GM18858 (cell line): Measurements from ENCODE around the gene CHI3L2.
"Not testable (repeated sequence)": the region's sequence is repeated elsewhere in the genome, so short reads cannot be mapped to it uniquely, and the experiment has no call there.

Experiments
- ATAC-seq: cut with Tn5 transposase; IDR thresholded peaks from one replicate; pipeline ENCODE4 v1.9.1; 2021; ENCODE audit not compliant: unreplicated experiment

The CHI3L2 gene

DNA sequence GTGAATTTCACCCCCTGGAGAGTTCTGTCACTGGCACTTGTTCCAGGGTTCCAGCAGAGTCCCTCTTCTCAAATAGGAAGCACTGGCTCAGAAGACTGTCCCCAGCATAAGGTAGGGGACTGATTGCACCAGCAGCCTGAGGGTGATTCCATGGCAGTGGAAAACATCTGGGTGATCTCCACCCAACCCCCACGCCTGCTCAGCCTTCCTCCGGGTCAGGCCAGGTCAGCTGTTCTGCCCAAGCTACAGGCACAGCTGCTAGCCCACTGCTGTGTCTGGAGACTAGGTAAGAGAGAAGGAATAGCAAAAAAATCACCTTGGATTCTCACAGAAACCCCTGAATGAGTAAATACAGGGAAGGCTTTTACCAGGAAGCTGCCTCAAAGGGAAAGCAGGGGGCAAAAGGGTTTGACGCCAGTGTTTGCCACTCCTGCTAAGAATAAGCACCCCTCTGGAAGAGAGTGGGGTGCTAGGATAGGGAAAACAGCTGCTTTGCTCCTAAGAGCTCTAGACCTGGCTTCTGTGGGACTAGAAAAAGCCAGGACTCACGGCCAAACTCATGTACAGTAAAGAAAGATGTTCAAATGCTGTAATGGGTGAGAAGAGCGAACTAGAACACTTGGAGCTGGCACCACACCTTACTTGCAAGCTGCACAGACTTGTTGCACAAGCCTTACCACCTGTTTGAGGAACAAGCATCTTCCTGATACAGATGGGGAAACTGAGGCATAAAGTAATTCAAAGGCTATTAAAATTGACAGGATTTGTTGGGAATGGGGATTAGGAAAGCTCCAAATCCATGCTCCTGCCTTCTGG is 26.0 kb upstream of the CHI3L2 start:
- ATAC-seq = no peak

DNA sequence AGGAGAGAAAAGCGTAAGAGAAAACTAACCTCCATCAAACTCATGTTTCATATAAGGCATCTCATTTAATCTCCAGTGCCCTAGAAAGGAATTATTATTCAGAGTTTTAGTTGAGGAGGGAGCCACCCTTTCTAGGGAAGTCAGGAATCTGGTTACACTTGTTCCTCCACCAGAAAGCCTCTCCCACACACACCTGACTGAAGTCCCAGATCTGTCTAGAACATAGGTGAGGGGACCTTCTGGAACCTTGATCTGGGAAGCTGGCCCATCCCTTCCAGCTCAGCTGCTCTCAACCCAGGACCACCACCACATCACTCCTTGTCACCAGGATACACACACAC is 25.2 kb upstream of the CHI3L2 start:
- ATAC-seq = no peak

DNA sequence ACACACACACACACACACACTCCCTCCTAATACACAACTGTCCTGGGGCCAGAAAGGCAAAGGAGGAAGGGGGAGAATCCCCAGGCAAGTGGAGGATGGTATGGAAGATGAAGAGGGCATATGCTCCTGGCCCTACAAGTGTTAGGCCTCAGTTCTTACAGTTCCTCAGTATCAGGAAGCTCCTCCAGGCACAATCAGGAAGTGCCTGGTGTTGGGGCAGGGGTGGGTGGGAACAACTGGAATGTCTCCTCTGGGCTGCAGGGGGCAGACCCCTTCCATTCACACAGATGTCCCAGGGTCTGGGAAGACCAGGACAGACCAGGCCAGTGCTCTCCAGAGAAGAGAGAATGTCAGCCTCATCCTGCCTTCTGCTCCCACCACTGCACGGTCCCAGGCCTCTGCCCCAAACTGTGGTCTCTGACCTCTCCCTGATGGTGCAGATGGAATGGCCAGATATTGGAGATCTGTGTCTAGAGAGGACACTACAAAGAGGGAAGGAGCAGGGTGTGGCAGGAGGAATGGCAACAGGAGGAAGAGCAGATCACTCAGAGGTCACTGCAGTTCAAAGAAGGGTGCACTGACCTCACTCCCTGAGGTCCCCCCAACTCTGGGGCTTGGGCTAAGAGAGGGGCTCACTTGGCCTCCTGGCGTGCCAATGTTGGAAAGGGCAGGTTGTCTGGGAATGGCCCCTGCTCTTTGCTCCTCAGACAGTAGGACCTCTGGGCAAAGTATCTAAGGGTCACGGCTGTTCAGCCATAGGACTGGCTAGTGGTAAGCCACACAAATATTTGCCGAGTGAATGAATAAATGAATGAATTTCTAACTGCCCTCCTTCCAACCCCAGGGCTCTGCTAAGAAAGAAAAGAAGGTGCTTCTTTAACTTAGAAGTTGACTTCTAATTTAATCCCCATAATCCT is 24.5 kb upstream of the CHI3L2 start:
- no peak for ATAC-seq

DNA sequence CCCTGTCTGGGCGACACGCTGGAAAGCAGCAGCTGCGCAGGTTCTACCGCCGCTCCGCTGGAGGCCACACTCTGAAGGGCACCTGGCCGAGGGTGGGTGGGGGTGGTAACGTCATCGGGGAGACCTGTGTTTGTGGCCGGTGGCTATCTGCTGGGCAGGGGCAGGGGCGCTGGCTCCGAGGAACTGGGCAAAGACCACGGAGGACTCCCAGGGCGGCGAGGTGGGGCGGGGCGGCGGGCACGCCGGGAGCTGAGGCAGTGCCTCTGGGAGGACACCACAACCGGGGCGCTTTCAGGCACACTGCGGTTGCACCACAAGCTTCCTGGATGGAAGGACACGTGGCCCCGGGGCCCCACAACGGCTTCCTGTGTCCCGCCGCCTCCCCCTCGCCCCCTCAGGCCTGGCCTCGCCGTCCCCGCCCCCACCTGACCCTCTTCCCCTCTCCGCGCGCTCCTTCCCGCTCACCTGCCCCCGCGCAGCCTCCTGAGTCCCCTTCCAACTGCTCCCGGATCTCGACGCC is 23.8 kb upstream of the CHI3L2 start:
- peak; percentile 22 for ATAC-seq

DNA sequence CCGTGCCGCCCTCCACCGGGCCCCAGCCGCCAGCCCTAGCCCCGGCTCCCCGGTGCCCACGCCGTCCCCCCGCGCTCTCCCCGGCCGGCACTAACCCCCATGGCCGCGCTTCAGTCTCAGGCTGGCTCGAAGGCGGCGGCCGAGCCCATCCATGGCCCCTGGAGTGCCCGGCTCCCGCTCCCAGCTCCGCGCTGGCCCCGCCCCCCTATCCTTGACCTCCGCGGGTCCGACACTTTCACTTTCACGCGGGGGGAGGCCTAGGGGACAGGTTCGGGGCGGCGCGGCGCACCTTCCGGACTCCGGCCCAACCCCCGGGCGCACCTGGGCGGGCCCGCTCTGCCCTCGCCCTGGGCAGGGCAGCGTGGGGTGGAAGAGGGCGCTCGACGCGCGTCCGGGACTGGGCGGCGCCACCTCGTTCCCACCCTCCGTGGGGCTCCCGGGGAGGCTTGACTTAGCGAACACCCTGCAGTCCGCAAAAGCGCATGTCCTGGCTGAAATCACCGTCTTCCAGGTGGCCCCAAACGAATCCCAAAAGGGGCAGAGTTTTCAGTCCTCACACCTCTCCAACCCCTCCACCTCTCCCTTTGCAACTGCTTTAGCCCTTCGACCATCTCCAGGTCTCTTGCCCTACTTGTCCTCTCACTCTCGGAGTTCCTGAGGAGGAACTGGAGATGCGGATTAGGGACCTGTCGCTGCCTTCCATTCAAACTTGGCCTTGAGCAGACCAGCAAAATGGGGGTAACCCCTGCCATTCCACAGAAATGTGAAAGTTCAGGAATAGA is 23.1 kb upstream of the CHI3L2 start:
- peak; percentile 40 for ATAC-seq

DNA sequence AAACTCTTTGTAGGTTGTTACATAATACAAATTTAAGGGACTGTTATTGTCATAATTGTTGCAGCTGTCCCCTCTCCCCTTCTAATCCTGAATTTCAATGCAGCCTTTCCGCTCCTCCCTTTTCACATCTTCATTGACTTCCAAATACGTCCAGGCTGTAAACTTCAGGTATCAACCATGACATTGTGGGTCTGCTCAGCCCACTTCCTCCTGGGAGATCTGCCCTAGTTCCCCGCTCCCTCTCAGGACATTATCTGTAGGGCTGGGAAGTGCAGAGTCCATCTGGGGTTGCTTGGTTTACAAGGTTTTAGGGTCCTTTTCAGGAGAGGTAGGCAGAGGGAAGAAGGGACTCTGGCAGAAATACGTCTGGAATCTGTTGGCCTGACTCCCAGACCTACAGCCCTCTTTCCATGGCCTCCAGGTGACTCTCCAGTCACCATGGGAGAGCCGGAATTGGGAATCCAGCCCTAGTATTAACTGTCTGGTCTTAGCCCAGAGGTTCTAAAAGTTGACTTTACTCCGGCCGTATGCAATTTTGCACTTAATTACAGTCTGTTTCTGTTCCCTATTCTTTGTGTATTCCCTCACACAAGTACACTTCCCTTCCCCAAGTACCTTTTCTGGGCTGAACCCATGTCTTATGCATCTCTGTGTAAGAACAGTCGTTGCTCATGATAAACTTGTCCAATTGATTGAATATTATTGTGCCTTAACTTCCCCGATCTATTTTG is 22.4 kb upstream of the CHI3L2 start:
- no peak for ATAC-seq

DNA sequence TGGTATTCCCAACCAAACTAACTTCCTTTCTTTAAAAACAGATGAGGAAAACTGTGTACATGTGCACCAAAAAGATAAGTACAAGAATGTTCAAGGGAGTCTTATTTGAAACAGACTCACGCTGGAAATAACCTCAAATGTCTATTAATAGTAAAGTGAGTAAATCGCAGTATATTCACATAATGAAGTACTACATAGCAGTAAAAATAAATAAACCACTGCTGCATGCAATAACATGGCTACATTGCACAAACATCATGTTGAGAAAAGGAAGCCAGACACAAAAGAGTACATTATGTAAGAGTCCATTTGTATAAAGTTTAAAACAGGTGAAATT is 21.8 kb upstream of the CHI3L2 start:
- ATAC-seq = no peak

DNA sequence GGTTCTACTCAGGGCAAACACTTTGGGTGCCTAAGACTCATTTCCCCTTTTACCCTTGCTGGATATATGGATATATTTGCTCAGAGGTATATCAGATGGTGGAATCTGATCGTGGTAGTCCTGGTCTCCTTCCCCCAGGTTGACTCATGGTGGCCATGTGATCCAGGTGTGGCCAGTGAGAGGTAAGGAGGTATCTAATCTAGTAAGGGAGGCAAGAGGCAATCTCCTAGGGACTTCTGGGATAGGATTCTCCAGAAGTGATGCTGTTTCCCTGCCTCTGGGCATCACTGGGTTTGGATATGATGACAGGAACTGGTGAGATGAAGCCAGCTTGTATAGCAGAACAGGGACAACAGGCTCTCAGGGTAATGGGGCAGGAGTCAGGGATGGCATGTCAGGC is 18.6 kb upstream of the CHI3L2 start:
- no peak for ATAC-seq

DNA sequence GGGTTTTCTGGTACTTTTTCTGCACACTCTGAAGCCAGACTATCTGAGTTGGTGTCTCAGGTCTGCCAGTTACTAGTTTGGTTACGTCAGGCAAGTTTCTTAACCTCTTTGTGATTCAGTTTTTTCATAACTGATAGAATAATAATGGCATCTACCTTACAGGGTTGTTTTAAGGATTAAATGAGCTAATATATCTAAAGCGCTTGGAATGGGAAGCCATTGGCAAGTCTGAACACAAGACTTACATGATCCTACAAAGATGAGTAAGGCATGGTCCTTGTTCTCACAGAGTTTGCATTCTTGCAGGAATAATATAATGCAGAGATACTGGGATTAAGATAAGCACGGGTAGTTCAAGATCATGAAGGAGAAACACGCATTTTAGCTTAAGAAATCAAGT is 17.9 kb upstream of the CHI3L2 start:
- ATAC-seq = no peak

DNA sequence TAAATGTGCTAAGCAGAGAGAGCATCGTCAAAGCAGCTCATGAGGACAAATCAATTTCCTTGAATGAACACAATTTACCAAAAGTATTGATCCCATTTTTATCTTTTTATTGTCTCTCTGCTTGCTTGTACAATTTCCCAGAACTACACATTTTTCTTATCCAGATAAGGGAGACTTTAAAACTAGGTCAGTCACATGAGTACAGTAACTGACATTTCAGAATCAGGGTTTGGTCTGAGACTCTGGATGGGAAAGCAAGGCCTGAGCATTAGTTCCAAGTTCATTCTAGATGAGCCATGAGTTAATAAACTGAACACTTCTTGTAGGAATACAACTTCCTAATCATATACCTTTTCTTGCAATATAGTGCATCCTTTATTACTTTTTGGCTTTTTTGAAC is 15.6 kb upstream of the CHI3L2 start:
- no peak for ATAC-seq

DNA sequence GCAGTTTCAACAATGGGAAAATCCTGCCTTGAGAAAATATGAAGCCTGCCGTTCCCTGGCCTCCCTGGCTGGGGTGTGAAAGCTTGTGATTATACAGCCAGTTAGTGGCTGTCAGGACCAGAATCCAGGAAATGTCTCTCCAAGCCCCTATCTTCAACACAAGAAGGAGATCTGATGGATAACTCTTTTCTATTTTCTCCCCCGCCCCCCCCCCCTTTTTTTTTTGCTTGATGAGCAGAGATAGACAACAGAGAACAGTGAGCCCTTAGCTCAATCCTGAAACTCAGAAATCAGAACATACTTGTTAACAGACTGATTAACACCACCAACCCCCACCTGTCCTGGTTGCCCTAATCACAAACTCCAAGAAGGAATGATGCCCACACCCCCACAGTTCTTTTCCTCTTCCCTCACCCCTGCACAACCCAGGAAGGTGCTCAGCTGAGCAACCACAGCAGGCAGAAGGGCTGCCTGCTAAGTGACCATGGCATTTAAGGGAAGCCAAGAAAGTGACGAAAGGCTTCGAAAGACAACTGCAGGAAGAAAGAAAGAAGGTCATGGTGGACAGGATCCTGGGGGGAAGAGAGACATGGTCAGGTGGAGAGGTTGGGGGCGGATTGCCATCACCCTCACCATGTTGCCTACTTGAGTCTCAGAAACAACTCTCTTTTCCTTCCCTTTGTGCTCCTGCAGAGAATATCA is 14.7 kb upstream of the CHI3L2 start:
- no peak for ATAC-seq

DNA sequence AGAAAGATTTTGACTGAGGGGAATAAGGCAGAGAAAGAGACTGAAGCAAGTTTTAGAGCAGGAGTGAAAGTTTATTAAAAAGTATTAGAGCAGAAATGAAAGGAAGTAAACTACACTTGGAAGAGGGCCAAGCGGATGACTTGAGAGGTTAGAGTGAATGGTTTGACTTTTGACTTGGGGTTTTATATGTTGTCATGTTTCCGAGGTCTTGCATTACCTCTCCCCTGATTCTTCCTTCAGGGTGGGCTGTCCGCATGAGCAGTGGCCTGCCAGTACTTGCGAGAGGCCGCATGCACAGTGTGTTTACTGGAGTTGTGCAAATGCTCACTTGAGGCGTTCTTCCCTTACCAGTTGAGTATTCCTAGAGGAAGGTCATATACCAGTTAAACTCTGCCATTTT is 14.1 kb upstream of the CHI3L2 start:
- no peak for ATAC-seq

DNA sequence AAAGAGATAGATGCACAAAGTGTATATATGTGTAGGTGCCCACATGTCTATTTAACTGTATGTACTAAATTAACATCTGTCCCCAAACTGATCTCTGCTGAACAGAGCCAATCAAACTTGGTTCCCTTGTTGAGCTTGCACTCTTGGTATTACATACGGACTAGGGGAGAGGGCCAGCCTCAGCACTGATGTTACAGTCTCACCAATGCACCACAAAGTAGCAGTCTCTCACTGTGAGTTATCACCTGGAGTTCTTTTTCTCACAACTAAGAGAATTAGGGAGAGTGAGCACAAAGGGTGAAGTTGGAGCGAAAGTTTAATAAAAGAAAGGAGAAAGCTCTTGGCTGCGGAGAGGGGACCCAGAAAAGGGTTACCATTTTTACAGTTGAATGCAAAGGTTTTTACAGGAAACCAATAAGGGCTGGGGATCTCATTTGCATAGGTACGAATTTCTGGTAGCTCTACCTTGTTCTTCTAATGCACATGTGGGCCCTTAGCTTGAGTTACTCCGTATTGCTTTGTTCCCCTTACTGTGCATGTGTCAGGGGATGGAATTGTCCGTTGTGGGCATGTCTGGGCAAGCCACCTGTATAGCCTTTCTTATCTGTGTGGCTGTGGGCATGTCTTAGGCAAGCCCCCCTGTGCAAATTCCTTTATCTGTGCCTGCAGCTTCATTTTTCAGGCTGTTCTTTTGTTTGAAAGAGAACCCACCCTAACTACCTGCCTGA is 13.3 kb upstream of the CHI3L2 start:
- no peak for ATAC-seq

DNA sequence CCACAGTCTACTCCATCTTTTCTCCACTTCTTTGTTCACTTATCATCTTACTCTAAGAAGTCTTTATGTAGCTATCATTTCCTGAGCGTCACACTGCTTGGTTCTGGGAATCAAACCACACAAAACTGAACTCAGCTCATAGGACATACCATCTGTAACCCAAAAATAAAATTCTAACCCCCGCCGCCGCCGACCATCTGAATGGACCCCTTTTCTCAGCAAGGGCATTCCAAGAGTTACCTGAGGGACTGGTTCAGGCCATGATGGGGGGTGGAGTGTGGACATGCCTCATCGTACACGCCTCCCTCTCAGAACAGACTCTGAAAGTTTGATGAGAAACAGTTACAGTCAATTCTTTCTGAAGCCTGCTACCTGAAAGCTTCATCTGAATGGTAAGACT is 12.6 kb upstream of the CHI3L2 start:
- ATAC-seq = no peak

DNA sequence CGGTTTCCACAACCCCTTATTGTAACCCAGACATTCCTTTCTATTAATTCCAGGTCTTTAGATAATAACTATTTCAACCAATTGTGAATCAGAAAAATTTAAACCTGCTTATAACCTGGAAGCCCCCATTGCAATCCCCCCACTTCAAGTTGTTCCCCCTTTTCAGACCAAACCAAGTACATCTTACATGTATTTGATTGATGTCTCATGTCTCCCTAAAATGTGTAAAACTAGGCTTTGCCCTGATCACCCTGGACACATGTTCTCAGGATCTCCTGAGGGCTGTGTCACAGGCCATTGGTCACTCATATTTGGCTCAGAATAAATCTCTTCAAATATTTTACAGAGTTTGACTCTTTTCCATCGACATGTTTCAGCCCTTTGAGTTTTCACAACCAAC is 12.2 kb upstream of the CHI3L2 start:
- not testable (repeated sequence) for ATAC-seq

DNA sequence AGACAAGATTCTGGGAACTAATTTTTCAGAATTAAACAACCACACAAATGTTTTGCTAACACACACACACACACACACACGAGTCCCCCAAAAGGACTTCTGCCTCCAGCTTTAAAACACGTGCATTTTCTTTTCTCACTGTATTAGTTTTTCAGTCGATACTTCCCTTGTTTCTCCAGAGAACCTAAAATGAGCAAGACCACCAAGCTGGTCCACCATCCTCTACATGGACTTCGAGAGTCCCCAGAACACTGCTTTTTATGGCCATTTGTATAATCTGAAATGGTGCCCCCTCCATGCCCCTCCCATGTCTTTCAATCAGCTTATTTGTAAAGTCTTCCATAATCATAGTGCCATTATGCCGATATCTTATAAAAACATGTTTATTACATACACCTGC is 10.8 kb upstream of the CHI3L2 start:
- no peak for ATAC-seq

DNA sequence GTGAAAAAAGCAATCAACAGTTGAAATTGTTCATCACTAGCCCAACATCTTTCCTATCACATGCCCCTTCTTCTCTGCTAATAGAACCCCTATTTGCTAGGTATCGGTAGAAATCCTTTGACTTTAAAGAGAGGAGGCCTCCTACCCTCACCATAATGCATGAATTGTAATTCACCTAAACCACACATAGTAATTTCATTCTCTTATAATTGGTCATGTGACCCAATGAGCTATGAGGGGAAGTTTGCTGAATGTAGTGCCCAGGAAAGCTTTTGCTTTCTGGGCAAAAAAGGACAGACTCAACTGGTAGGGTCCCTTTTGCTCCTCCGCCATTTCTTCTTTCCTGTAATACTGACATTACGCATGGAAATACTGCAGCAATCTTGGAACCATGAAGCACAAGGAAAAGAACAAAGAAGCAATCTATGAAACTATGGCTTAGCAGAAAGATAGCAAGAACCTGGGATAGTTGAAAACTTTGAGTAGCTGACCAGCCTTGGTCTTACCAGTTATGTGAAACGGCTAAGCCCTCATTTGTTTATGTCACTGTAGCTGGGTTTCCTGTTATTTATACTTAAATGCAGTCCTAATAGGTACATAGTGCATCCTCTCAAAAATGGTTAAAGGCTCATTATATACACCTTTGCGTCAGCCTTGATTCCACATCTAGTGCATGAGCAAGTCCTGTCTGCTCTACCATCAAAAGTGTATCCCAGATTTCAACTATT is 10.2 kb upstream of the CHI3L2 start:
- no peak for ATAC-seq

DNA sequence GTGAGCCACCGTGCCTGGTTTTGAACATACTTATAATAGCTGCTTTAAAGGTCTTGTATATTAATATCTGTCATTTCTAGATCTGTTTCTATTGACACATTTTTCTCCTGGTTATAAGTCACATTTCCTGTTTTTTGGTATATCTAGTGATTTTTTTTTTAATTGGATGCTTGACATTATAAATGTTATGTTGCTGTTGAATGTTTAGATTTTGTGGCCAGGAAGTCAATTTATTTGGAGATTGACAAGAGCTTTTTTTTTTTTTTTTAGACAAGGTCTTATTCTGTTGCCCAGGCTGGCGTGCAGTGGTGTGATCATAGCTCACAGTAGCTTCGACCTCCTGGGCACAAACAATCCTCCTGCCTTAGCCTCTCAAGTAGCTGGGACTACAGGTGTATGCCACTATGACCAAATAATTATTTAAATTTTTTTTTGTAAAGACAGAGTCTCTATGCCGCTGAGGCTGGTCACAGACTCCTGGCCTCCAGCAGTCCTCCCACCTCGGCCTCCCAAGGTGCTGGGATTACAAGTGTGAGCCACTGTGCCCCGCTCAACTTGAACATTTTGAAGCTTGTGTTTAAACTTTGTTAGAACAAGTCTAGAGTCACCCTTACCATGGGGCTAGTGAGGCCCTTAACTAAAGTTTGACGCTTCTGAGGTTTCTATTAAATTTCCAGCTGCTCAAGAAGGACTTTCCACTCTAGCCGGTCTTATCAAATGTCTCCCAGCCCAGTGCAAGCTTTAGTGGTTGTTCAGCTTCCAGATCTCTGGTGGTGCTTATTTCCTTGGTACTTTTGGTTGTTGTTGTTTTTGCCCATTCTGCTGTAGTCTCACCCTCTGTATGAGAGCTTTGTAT is 8.6 kb upstream of the CHI3L2 start:
- ATAC-seq = no peak
